Measurements from ENCODE around the gene SEC14L6.

Gene SEC14L6

DNA sequence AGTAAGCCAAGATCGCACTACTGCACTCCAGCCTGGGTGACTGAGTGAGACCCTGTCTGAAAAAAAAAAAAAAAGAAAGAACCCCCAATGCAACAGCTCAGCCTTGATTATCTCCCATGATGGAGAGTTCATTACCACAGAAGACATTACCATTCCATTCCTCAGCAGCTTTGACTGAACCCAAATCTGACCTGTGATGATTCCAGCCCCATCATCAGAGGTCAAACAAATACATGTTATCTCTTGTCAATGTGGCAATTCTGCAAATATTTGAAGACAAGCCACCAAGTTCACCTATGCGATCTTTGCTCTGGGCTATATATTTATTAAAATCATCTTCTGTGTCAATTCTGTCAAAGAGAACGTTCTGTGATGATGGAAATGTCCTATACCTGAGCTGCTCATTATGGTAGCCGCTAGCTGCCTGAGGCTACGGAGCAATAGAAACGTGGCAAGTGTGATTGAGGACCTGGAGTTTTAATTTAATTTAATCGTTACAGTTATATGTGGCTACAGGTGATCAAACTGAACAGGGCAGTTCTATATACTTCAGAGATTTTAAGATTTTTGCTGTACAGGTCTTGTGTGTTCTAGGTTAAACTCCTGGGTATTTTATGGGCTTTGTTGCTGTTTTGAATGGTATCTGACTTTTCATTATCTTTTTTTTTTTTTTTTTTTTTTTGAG, 48.9 kb downstream of the SEC14L6 start:
- no peak overlapping the region for H3K4me3 ChIP-seq (ENCODE audit: low read depth, low read length)
- no peak for TF ChIP-seq CTCF (conservative IDR thresholded peaks at IDR 0.05; ENCODE audit: low read depth, low read length)
- no peak for DNase-seq (ENCODE audit: low read depth)

- no peak for TF ChIP-seq CTCF (conservative IDR thresholded peaks at IDR 0.05; ENCODE audit: low read depth, low read length)
Measured at GRCh38 chr22:30495041-30495784, 51.3 kb downstream of the SEC14L6 start.

GRCh38 chr22:30492144-30492543, 54.4 kb downstream of the SEC14L6 start:
- TF ChIP-seq CTCF (conservative IDR thresholded peaks at IDR 0.05; ENCODE audit: low read depth, low read length) = no peak

More at GRCh38 chr22:30495041-30495784, 51.3 kb downstream of the SEC14L6 start:
- DNase-seq (ENCODE audit: low read depth) = no peak
- H3K4me3 ChIP-seq (ENCODE audit: low read depth, low read length) = no peak overlapping the region

DNA sequence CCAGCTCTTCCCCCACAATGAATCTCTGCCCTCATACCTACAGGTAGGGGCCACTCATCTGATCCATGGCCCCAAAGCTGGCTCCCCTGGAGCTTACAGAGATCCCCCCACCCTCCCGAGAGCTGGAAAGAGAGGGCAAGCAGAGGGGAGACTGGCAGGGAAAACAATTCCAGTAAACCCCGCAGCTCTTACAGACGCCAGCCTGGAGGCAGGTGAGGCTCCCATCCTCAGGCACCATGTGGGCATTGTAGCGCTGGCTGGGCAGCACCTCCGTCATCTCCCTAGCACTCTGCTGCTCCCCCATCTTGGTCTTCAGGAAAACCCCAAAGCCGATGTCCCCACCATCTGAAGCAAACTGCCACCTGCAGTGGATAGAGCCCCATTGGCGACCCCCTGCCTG, 55.2 kb downstream of the SEC14L6 start:
- no peak for TF ChIP-seq CTCF (conservative IDR thresholded peaks at IDR 0.05; ENCODE audit: low read depth, low read length)
- no peak overlapping the region for H3K4me3 ChIP-seq (ENCODE audit: low read depth, low read length)
- no peak for DNase-seq (ENCODE audit: low read depth)

More at GRCh38 chr22:30492144-30492543, 54.4 kb downstream of the SEC14L6 start:
- no peak for DNase-seq (ENCODE audit: low read depth)
- H3K4me3 ChIP-seq (ENCODE audit: low read depth, low read length) = no peak overlapping the region

- TF ChIP-seq CTCF (conservative IDR thresholded peaks at IDR 0.05; ENCODE audit: low read depth, low read length) = peak; percentile 37
- no peak overlapping the region for H3K4me3 ChIP-seq (ENCODE audit: low read depth, low read length)
- DNase-seq (ENCODE audit: low read depth) = peak; percentile 4
Measured at GRCh38 chr22:30490399-30490798, 56.1 kb downstream of the SEC14L6 start.

GRCh38 chr22:30488121-30488520, 58.4 kb downstream of the SEC14L6 start:
- no peak for DNase-seq (ENCODE audit: low read depth)
- H3K4me3 ChIP-seq (ENCODE audit: low read depth, low read length) = no peak overlapping the region
- TF ChIP-seq CTCF (conservative IDR thresholded peaks at IDR 0.05; ENCODE audit: low read depth, low read length) = no peak

Data from choroid plexus epithelial cell (primary cell).